ENCODE measurements around the gene FAM72B.
"Not testable (repeated sequence)": the region's sequence is repeated elsewhere in the genome, so short reads cannot be mapped to it uniquely, and the experiment has no call there.

FAM72B gene

GRCh38 chr1:121152788-121153187 is 31.4 kb downstream of the FAM72B start:
- DNase-seq: not testable (repeated sequence)

GRCh38 chr1:121151294-121151693 is 32.8 kb downstream of the FAM72B start:
- not testable (repeated sequence) for DNase-seq

- not testable (repeated sequence) for DNase-seq
Observed at GRCh38 chr1:121148489-121149190, 35.5 kb downstream of the FAM72B start.

- DNase-seq: not testable (repeated sequence)
Observed at GRCh38 chr1:121140393-121140792, 43.7 kb downstream of the FAM72B start.

- DNase-seq: not testable (repeated sequence)
Observed at GRCh38 chr1:121131494-121131893, 52.6 kb downstream of the FAM72B start.

GRCh38 chr1:121118480-121118824 is 65.7 kb downstream of the FAM72B start:
- not testable (repeated sequence) for DNase-seq

All from C1 segment of cervical spinal cord (tissue), 14 donors.